ENCODE results near the gene SPIN1.

Gene SPIN1

GRCh38 chr9:88388203-88388885 lies at the start of gene SPIN1:
TSS of gene SPIN1 (plus strand) at chr9:88388444. CDS start at chr9:88426540, 38,096 bp downstream.
- TF ChIP-seq CTCF (IDR thresholded peaks at IDR 0.05) = peak; percentile 74

GRCh38 chr9:88339317-88339716 lies 48.9 kb upstream of the SPIN1 start:
- TF ChIP-seq CTCF (IDR thresholded peaks at IDR 0.05) = no peak

- TF ChIP-seq CTCF (IDR thresholded peaks at IDR 0.05) = no peak
These were observed 46.0 kb upstream of the SPIN1 start for GRCh38 chr9:88342246-88342645.

- no peak for TF ChIP-seq CTCF (IDR thresholded peaks at IDR 0.05)
These were observed 44.2 kb upstream of the SPIN1 start for GRCh38 chr9:88344013-88344412.

- no peak for TF ChIP-seq CTCF (IDR thresholded peaks at IDR 0.05)
These were observed 33.1 kb upstream of the SPIN1 start for GRCh38 chr9:88355166-88355565.

GRCh38 chr9:88358723-88359122 lies 29.5 kb upstream of the SPIN1 start:
- no peak for TF ChIP-seq CTCF (IDR thresholded peaks at IDR 0.05)

GRCh38 chr9:88359974-88360373 lies 28.3 kb upstream of the SPIN1 start:
- no peak for TF ChIP-seq CTCF (IDR thresholded peaks at IDR 0.05)

- TF ChIP-seq CTCF (IDR thresholded peaks at IDR 0.05) = no peak
These were observed 25.6 kb upstream of the SPIN1 start for GRCh38 chr9:88362681-88363080.

Data from LNCAP (cell line).